Stomach smooth muscle (tissue), 2 donors: ENCODE data around the gene ATP6V1F.

ENCODE experiments used
- H3K27ac ChIP-seq: one replicate; pipeline ENCODE4 v1.7.0; 2013; ENCODE audit warnings: mild to moderate bottlenecking, low read length, inconsistent platforms
- H3K27me3 ChIP-seq, 2 donors: one replicate each; pipeline ENCODE4 v1.7.0; 2013; ENCODE audit warnings: low read length in 2 of 2; ENCODE audit not compliant: insufficient read depth in 2 of 2, control insufficient read depth in 1 of 2
- H3K36me3 ChIP-seq, 2 donors: one replicate each; pipeline ENCODE4 v1.7.0; 2013; ENCODE audit warnings: low read length in 2 of 2; ENCODE audit not compliant: control insufficient read depth in 2 of 2, insufficient read depth in 2 of 2
- H3K4me1 ChIP-seq: one replicate; pipeline ENCODE4 v1.7.0; 2013; ENCODE audit warnings: low read length; ENCODE audit not compliant: control insufficient read depth, insufficient read depth
- H3K4me3 ChIP-seq, 2 donors: one replicate each; pipeline ENCODE4 v1.7.0; 2013; ENCODE audit warnings: low read length in 2 of 2
- H3K9ac ChIP-seq, 2 donors: one replicate each; pipeline ENCODE4 v1.7.0; 2013; ENCODE audit warnings: low read length in 2 of 2, mild to moderate bottlenecking in 1 of 2
- H3K9me3 ChIP-seq, 2 donors: one replicate each; pipeline ENCODE4 v1.7.0; 2013; ENCODE audit warnings: low read length in 2 of 2; ENCODE audit not compliant: control insufficient read depth in 2 of 2
- donor health status: healthy.
- donor health status: Pancreatic carcinoma.

The ATP6V1F gene

GRCh38 chr7:128829391-128830166 lies 33.1 kb upstream of the ATP6V1F start:
- Histone ChIP-seq H3K9ac (peak overlapping the region; percentile 51 to 68), H3K4me1 (peaks cover 59% of the 10 kb centered on the region), H3K27ac (peak overlapping the region; percentile 67), H3K4me3 (peak overlapping the region; percentile 60 to 74), H3K27me3 (no peaks in the 10 kb centered on the region), H3K36me3 (no peaks in the 10 kb centered on the region), H3K9me3 (no peaks in the 10 kb centered on the region)

GRCh38 chr7:128830231-128831177 lies 32.2 kb upstream of the ATP6V1F start, which contains the start of gene FLNC:
Gene FLNC, plus strand, starts transcription at chr7:128830406. Its CDS starts 232 bp downstream, at chr7:128830638.
- H3K27me3 ChIP-seq, result no peaks in the 10 kb centered on the region
- H3K9ac ChIP-seq, result peak within 1 kb of the TSS; percentile 93 to 94

GRCh38 chr7:128831178-128831993 lies 31.3 kb upstream of the ATP6V1F start:
- no peaks in the 10 kb centered on the region for H3K27me3 ChIP-seq
- peaks cover 10 to 12% of the 10 kb centered on the region in 2 donors for H3K36me3 ChIP-seq
- H3K27ac ChIP-seq, result peak overlapping the region; percentile 96
- H3K4me3 ChIP-seq, result peak overlapping the region; percentile 91 to 94
- H3K4me1 ChIP-seq, result peaks cover 76% of the 10 kb centered on the region
- H3K9me3 ChIP-seq, result no peaks in the 10 kb centered on the region
- H3K9ac ChIP-seq, result peak overlapping the region; percentile 93 to 94

More at GRCh38 chr7:128830231-128831177, 32.2 kb upstream of the ATP6V1F start, which contains the start of gene FLNC:
- Histone ChIP-seq H3K27ac (peak within 1 kb of the TSS; percentile 96), H3K4me3 (peak within 1 kb of the TSS; percentile 91 to 94), H3K4me1 (peaks cover 67% of the 10 kb centered on the region), H3K36me3 (peaks cover 3% of the 10 kb centered on the region in 2 donors), H3K9me3 (no peaks in the 10 kb centered on the region)

- peaks cover 18% of the 10 kb centered on the region in 2 donors for H3K36me3 ChIP-seq
- no peaks in the 10 kb centered on the region for H3K9me3 ChIP-seq
- peak overlapping the region; percentile 91 to 94 for H3K4me3 ChIP-seq
- peaks cover 81% of the 10 kb centered on the region for H3K4me1 ChIP-seq
- H3K27ac ChIP-seq, result peak overlapping the region; percentile 96
- H3K9ac ChIP-seq, result peak overlapping the region; percentile 84 to 94
- H3K27me3 ChIP-seq, result no peaks in the 10 kb centered on the region
These were observed 30.4 kb upstream of the ATP6V1F start for GRCh38 chr7:128831994-128832879.

GRCh38 chr7:128832880-128833147 lies 29.8 kb upstream of the ATP6V1F start:
- H3K4me1 ChIP-seq, result peaks cover 80% of the 10 kb centered on the region
- peak overlapping the region; percentile 96 for H3K27ac ChIP-seq
- H3K27me3 ChIP-seq, result no peaks in the 10 kb centered on the region
- no peaks in the 10 kb centered on the region for H3K9me3 ChIP-seq
- peak overlapping the region; percentile 91 to 94 for H3K4me3 ChIP-seq
- peak overlapping the region; percentile 84 to 94 for H3K9ac ChIP-seq
- peaks cover 23% of the 10 kb centered on the region in 2 donors for H3K36me3 ChIP-seq

GRCh38 chr7:128833148-128833945 lies 29.3 kb upstream of the ATP6V1F start:
- Histone ChIP-seq H3K27ac (peak overlapping the region; percentile 96), H3K4me3 (peak overlapping the region; percentile 91 to 94), H3K9me3 (no peaks in the 10 kb centered on the region), H3K27me3 (no peaks in the 10 kb centered on the region), H3K4me1 (peaks cover 80% of the 10 kb centered on the region), H3K36me3 (peaks cover 27 to 29% of the 10 kb centered on the region in 2 donors), H3K9ac (peak overlapping the region; percentile 84 to 94)

- Histone ChIP-seq H3K4me1 (peaks cover 77% of the 10 kb centered on the region), H3K4me3 (peak overlapping the region; percentile 17 to 91), H3K27me3 (no peaks in the 10 kb centered on the region), H3K27ac (peak overlapping the region; percentile 96), H3K9me3 (no peaks in the 10 kb centered on the region), H3K9ac (peak overlapping the region; percentile 47 to 49), H3K36me3 (peaks cover 31 to 34% of the 10 kb centered on the region in 2 donors)
These were observed 28.7 kb upstream of the ATP6V1F start for GRCh38 chr7:128833946-128834325.

GRCh38 chr7:128835231-128835751 lies 27.4 kb upstream of the ATP6V1F start:
- Histone ChIP-seq H3K27ac (peak overlapping the region; percentile 83), H3K36me3 (peaks cover 44 to 45% of the 10 kb centered on the region in 2 donors), H3K4me3 (no peak overlapping the region), H3K9me3 (no peaks in the 10 kb centered on the region), H3K27me3 (no peaks in the 10 kb centered on the region), H3K4me1 (peaks cover 71% of the 10 kb centered on the region), H3K9ac (no peak overlapping the region)
